Body of pancreas (tissue), 4 donors: ENCODE results near the gene ANKDD1B. TPM values are rescaled to one million over a fixed set of nuclear protein-coding genes. Genes with fewer than 3 reads are reported as not detected.

Experiments
- ATAC-seq: fragments of 150-250 bp; one replicate; pipeline ENCODE4 v1.9.1; 2016
- DNase-seq, 4 donors: peaks; one replicate each; pipeline ENCODE4 v3.0.0-alpha.2; 2019
- H3K27ac ChIP-seq, 4 donors: fragments of 200-600 bp; sonication (generic); 1 replicate in 3 of 4; 2 replicates in 1 of 4; pipeline versions ENCODE4 v1.5.1 to v1.6.1; 2016 to 2019; ENCODE audit warnings: mild to moderate bottlenecking in 1 of 4, mixed read lengths in 1 of 4, moderate library complexity in 1 of 4
- H3K27me3 ChIP-seq, 2 donors: fragments of 200-600 bp; sonication (generic); one replicate each; pipeline ENCODE4 v1.6.0; 2016; ENCODE audit warnings: mild to moderate bottlenecking in 1 of 2
- H3K36me3 ChIP-seq, 2 donors: fragments of 200-600 bp; sonication (generic); replicated peaks in 1 of 2; 2 replicates each; pipeline ENCODE4 v1.5.1; 2016; ENCODE audit warnings: low read depth in 2 of 2; ENCODE audit not compliant: insufficient read depth in 1 of 2
- H3K4me1 ChIP-seq: fragments of 200-600 bp; sonication (generic); one replicate; pipeline ENCODE4 v1.6.0; 2016
- H3K4me3 ChIP-seq, 2 donors: fragments of 200-600 bp; sonication (generic); 1 replicate in 1 of 2; 2 replicates in 1 of 2; pipeline ENCODE4 v1.5.1; 2016 to 2019
- H3K9me3 ChIP-seq, 3 donors: fragments of 200-600 bp; sonication (generic); 1 replicate in 2 of 3; 2 replicates in 1 of 3; pipeline ENCODE4 v1.5.1; 2016
- POLR2A ChIP-seq, 3 donors: fragments of 450-650 bp; IDR thresholded peaks; one replicate each; pipeline ENCODE4 v1.6.1; 2016; ENCODE audit warnings: antibody characterized with exemption in 3 of 3, mild to moderate bottlenecking in 2 of 3
- WGBS, 2 donors: methylation state at CpG; one replicate each; pipeline ENCODE4 v1.1.5; 2017; 5-methylcytosine and 5-hydroxymethylcytosine counted together
- intact Hi-C: fragments of 100-400 bp; cut with DNase I; formaldehyde crosslinking; loops from one replicate; pipeline ENCODE4 v1.15.1; 2023
- total RNA-seq, 2 donors: library from RNA; depleted of rRNA; stranded (reverse); fragments of >200 nt; gene quantifications; one replicate each; pipeline ENCODE4 v1.1.0, GENCODE V29; 2016
- TF ChIP-seq, protein P1 (sequence below), 7 experiments: fragments of 450-650 bp in 4 of 7; fragments of 200-600 bp in 3 of 7; sonication (generic) in 3 of 7; IDR thresholded peaks; one replicate each; pipeline ENCODE4 v1.5.1; 2016 to 2019; ENCODE audit warnings: antibody characterized with exemption in 7 of 7

ANKDD1B gene
- total RNA-seq, 2 donors from 2014 or later, result 0.52 TPM; not detected in 1

- 77 to 83% methylated on average over 2 of the region's 2 CpGs for WGBS, 2 donors
- TF ChIP-seq, protein P1, sequence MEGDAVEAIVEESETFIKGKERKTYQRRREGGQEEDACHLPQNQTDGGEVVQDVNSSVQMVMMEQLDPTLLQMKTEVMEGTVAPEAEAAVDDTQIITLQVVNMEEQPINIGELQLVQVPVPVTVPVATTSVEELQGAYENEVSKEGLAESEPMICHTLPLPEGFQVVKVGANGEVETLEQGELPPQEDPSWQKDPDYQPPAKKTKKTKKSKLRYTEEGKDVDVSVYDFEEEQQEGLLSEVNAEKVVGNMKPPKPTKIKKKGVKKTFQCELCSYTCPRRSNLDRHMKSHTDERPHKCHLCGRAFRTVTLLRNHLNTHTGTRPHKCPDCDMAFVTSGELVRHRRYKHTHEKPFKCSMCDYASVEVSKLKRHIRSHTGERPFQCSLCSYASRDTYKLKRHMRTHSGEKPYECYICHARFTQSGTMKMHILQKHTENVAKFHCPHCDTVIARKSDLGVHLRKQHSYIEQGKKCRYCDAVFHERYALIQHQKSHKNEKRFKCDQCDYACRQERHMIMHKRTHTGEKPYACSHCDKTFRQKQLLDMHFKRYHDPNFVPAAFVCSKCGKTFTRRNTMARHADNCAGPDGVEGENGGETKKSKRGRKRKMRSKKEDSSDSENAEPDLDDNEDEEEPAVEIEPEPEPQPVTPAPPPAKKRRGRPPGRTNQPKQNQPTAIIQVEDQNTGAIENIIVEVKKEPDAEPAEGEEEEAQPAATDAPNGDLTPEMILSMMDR (IDR thresholded peaks at IDR 0.05), result no peak
- no peak for TF ChIP-seq POLR2A (IDR thresholded peaks at IDR 0.05)
- Histone ChIP-seq H3K4me3 (no peak overlapping the region), H3K4me1 (peaks cover 22% of the 10 kb centered on the region), H3K27me3 (no peaks in the 10 kb centered on the region), H3K9me3 (no peaks in the 10 kb centered on the region), H3K27ac (peak overlapping the region in 2 of 4 donors; percentile 42 to 76), H3K36me3 (no peaks in the 10 kb centered on the region)
- no peak for DNase-seq
- ATAC-seq, result peak; percentile 17
- intact Hi-C loops, result no loop called here
Measured at GRCh38 chr5:75668445-75668844, 57.2 kb downstream of the ANKDD1B start.

DNA sequence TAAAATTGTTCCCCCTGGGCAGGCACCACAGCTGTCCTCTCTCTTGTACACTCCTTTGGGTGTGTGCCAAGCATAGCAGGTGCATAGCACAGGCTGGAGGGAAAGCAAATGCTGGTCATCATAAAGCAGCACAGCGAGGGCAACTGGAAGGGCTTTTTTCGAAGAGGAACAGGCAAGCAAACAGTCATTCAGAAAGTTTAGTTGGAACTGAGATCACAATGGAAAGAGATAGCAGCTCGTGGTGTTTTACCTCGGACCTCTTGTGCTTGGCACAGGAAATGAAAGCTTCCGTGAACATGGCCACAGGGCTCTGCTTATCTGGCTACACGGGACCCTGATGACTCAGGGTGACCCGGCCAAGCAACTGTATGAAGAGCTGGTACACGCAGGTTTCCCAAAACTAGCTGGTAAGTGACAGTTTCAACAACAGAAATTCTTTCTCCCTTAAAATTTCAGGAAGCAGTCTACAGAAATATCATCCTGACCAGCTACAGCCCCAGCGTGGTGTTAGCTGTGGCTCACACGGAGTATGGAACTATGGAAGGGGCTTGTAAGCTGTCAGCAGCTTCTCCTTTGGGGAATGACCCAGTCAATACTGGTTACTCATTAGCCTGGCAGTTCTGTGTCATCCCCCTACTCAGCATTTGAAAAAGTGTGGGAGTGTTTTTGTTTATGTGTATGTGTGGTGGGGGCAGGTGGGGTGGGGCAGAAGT is 57.9 kb downstream of the ANKDD1B start:
- WGBS, 2 donors, result 3 to 6% methylated on average over 10 of the region's 10 CpGs
- H3K27me3 ChIP-seq, result no peaks in the 10 kb centered on the region
- peaks cover 22% of the 10 kb centered on the region for H3K4me1 ChIP-seq
- peak overlapping the region in 3 of 4 donors; percentile 22 to 76 (median 42) for H3K27ac ChIP-seq
- H3K4me3 ChIP-seq, result no peak overlapping the region
- TF ChIP-seq, protein P1 (IDR thresholded peaks at IDR 0.05), result no peak
- peak in 1 of 3 donors; percentile 23 for TF ChIP-seq POLR2A (IDR thresholded peaks at IDR 0.05)
- no peaks in the 10 kb centered on the region for H3K9me3 ChIP-seq
- ATAC-seq (peak; percentile 78), DNase-seq (peak; percentile 35 to 69 (median 60))
- intact Hi-C loops, result no loop called here
- no peaks in the 10 kb centered on the region for H3K36me3 ChIP-seq

- H3K4me1 ChIP-seq, result peaks cover 22% of the 10 kb centered on the region
- DNase-seq, result peak in 1 of 4 donors; percentile 21
- TF ChIP-seq POLR2A (IDR thresholded peaks at IDR 0.05), result no peak
- TF ChIP-seq, protein P1 (IDR thresholded peaks at IDR 0.05), result no peak
- peak overlapping the region in 2 of 4 donors; percentile 24 to 27 for H3K27ac ChIP-seq
- peak; percentile 56 for ATAC-seq
- no peaks in the 10 kb centered on the region for H3K36me3 ChIP-seq
- no peak overlapping the region for H3K4me3 ChIP-seq
- no peaks in the 10 kb centered on the region for H3K27me3 ChIP-seq
- intact Hi-C loops, result no loop called here
- H3K9me3 ChIP-seq, result no peaks in the 10 kb centered on the region
- WGBS, 2 donors, result 53 to 59% methylated on average over 3 of the region's 3 CpGs
Measured at GRCh38 chr5:75670577-75670976, 59.3 kb downstream of the ANKDD1B start.

GRCh38 chr5:75671506-75671905 is 60.3 kb downstream of the ANKDD1B start:
- TF ChIP-seq, protein P1 (IDR thresholded peaks at IDR 0.05), result no peak
- TF ChIP-seq POLR2A (IDR thresholded peaks at IDR 0.05), result no peak
- ATAC-seq, result no peak
- H3K4me1 ChIP-seq, result peaks cover 22% of the 10 kb centered on the region
- no peak overlapping the region for H3K27ac ChIP-seq
- H3K4me3 ChIP-seq, result no peak overlapping the region
- H3K27me3 ChIP-seq, result no peaks in the 10 kb centered on the region
- 46 to 67% methylated on average over 2 of the region's 2 CpGs for WGBS, 2 donors
- no peaks in the 10 kb centered on the region for H3K36me3 ChIP-seq
- H3K9me3 ChIP-seq, result no peaks in the 10 kb centered on the region
- DNase-seq, result no peak
- intact Hi-C loops, result no loop called here

- H3K9me3 ChIP-seq, result no peaks in the 10 kb centered on the region
- H3K27ac ChIP-seq, result no peak overlapping the region
- H3K4me3 ChIP-seq, result no peak overlapping the region
- H3K4me1 ChIP-seq, result peaks cover 22% of the 10 kb centered on the region
- TF ChIP-seq, protein P1 (IDR thresholded peaks at IDR 0.05), result no peak
- no peak for TF ChIP-seq POLR2A (IDR thresholded peaks at IDR 0.05)
- ATAC-seq (no peak), DNase-seq (no peak)
- WGBS, 2 donors, result 89 to 100% methylated on average over 3 of the region's 3 CpGs
- no peaks in the 10 kb centered on the region for H3K27me3 ChIP-seq
- intact Hi-C loops, result no loop called here
- H3K36me3 ChIP-seq, result no peaks in the 10 kb centered on the region
Measured at GRCh38 chr5:75672616-75673015, 61.4 kb downstream of the ANKDD1B start.
